Measurements from ENCODE around the gene WBP2.

WBP2 gene

DNA sequence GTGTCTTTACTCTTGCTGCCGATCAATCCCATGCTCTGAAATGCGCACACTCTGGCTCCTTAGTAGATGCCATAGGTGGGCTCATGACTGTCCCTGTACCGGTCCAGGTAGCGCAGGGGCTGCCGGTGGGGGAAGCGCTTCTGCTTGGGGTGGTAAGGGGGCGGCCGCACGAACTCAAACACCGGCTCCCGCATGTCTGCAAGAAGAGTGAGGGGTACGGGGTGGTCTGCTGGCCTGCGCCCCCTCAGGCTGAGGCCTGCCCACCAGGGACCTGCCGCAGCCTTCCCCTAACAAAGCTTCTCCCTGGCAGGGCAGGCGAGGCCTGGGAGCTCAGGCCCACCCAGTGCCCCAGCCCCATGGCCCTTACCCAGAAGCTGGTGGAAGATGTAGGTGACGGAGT is 43.7 kb upstream of the WBP2 start:
- TF ChIP-seq, protein P1, sequence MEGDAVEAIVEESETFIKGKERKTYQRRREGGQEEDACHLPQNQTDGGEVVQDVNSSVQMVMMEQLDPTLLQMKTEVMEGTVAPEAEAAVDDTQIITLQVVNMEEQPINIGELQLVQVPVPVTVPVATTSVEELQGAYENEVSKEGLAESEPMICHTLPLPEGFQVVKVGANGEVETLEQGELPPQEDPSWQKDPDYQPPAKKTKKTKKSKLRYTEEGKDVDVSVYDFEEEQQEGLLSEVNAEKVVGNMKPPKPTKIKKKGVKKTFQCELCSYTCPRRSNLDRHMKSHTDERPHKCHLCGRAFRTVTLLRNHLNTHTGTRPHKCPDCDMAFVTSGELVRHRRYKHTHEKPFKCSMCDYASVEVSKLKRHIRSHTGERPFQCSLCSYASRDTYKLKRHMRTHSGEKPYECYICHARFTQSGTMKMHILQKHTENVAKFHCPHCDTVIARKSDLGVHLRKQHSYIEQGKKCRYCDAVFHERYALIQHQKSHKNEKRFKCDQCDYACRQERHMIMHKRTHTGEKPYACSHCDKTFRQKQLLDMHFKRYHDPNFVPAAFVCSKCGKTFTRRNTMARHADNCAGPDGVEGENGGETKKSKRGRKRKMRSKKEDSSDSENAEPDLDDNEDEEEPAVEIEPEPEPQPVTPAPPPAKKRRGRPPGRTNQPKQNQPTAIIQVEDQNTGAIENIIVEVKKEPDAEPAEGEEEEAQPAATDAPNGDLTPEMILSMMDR (IDR thresholded peaks at IDR 0.05; ENCODE audit: low read depth, low read length) = no peak
- H3K4me3 ChIP-seq (ENCODE audit: low read depth, low read length) = no peak overlapping the region

DNA sequence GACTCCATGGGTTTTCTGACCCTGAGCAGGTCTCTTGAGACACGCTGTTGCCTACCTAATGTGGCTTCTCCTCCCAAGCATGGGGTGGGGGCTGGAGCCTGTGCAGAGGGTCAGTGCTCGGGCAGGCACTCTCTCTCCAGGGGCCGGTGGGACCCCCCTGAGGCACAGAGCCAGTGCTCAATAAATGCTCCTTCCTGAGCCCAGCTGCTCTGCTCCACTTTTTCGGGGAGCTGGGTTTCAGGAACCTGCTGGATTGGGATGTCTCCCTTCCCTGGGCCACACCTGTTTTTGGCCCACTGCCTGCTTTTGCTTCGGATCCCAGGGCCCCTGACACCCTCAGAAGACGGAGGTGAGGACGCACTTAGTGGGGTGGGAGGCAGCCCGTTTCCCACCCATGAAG is 42.9 kb upstream of the WBP2 start:
- no peak overlapping the region for H3K4me3 ChIP-seq (ENCODE audit: low read depth, low read length)
- TF ChIP-seq, protein P1 (IDR thresholded peaks at IDR 0.05; ENCODE audit: low read depth, low read length) = no peak

DNA sequence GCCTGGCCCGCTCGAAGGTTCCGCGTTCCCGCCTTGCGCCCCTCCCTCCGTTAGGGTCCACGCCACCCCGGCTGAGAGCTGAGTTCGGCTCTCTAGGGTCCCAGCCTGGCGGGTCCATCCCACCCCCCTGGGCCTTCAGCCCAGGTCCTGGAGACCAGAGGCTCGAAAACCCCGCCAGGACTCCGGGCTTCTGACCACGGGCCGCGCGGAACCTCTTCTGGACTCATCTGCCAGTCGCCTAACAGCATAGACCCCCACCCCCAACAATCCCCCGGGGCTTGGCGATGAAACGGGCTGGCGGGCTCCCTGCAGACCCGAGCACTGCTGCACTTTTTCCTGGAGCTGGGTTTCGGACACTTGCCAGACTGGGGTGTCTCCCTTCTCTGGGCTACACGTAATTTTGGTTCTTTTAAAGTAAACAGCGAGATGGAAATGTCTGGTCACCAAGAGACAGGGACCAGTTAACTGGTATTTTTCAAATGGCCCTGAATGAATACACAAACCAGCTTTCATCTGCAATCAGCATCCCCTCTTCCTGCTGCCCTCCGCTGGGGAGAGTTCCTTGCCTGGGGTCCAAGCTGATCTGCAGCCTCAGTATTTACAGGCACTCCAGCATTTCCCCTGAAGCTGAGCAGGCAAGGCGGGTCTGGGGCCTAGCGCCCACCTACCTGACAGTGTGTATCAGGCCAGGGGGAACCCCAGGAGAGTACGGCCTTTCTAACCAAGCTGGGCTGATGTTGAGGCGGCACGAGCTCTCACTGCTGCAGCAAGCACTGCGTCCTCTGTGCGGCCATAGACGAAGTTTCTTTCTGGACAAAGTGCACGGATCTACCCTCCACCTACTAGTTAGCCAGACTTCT is 42.3 kb upstream of the WBP2 start:
- H3K4me3 ChIP-seq (ENCODE audit: low read depth, low read length) = peak overlapping the region; percentile 68
- TF ChIP-seq, protein P1 (IDR thresholded peaks at IDR 0.05; ENCODE audit: low read depth, low read length) = no peak

DNA sequence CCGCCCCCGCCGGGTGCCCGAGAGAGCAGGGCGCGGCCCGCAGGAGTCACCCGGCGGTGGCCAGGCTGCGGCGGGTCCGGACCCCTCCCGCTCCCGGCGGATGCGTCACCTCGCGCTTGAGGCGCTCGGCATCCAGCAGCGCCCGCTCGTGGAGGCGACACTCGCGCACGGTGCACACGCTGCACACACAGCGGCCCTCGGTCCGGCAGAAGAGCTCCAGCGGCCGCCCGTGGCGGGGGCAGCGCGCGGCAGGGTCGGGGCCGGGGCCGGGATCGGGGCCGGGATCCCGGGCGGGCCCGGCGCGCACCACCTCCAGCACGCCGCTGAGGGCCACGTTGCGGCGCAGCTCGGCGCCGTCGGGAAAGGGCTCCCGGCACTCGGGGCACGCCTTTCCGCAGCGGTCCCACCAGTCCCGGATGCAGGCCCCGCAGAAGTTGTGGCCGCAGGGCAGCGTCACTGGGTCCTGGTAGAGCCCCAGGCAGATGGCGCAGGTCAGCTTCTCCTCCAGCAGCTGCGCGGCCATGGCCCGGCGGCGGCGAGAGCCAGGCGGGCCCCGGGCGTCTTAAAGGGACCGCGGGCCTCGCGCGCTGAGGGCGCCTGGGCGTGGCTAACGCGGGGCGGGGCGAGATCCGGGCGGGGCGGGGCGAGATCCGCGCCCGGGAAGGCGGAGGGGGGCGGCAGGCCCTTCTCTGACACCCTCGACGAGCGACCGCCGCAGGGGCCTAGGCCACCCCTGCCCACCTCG is 41.5 kb upstream of the WBP2 start, which contains the start of gene TRIM65:
TRIM65 (minus strand) TSS at position 537 of the 745 bp plus-strand sequence; CDS start at position 523, 14 bp downstream.
- TF ChIP-seq, protein P1 (IDR thresholded peaks at IDR 0.05; ENCODE audit: low read depth, low read length) = no peak

DNA sequence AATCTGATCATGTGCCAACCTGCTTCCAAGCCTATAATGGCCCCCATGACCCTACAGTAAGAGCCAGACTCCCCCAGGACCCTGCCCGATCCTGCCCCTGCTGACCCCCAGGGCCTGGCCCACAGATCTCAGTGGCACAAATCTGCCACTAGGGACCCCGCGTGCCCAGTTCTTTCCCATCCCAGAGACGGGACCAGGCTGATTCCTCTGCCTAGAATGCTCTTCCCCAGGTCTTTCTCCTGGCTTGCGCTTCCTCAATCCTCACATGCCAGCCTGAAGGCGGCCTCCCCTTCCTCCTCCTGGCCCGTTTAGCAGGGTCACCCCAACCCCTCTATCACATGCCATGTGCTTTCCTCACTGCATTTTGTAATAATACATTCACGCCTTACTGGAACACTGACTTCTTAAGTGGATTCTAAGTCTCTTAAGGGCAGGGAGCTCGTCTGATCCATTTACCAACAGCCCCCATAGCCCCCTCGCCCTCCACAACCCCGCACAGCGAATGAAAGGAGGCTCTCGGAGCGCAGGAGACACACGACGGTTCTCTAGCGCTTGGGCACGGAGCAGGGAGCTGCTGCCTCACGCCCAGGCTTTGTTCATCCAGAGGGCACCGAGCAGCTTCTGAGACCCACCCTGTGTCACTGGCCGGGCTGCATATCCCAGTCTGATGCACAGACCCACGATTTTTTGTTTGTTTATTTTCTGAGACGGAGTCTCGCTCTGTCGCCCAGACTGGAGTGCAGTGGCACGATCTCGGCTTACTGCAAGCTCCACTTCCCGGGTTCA is 40.4 kb upstream of the WBP2 start:
- TF ChIP-seq, protein P1 (IDR thresholded peaks at IDR 0.05; ENCODE audit: low read depth, low read length) = no peak; the same call in 1 of the 2 replicates
- H3K4me3 ChIP-seq (ENCODE audit: low read depth, low read length) = peak overlapping the region; percentile 68

More for the DNA sequence above, 41.5 kb upstream of the WBP2 start, which contains the start of gene TRIM65:
- peak within 1 kb of the TSS; percentile 68 for H3K4me3 ChIP-seq (ENCODE audit: low read depth, low read length)

DNA sequence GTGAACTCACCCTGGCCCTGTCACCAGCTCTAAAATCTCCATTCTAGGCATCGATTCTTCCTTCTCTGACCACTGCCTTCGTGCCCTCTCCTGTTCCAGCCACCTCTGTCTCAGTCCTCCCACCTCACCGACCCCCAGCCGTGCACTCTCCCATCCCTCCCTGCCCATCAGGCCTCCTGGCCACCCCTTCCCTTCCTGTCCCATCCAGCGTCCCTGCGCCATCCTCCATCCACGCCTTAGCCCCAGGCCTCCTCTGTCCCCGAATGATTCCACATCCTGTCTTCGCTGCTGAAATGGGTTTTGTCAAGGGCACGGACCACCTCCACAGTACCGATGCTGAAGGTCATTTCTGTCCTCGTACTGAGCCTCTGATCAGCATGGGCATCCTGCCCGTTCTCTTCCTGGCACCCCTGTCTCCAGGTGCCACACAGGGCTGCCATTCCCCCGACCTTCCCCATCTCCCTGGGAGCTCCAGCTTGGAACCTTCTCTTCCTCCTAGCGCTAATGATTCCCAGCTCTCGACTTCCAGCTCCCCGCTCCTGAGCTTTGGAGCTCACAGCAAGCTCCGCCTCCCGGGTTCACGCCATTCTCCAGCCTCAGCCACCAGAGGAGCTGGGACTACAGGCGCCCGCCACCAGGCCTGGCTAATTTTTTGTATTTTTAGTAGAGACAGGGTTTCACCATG is 39.1 kb upstream of the WBP2 start:
- H3K4me3 ChIP-seq (ENCODE audit: low read depth, low read length) = no peak overlapping the region
- TF ChIP-seq, protein P1 (IDR thresholded peaks at IDR 0.05; ENCODE audit: low read depth, low read length) = no peak

Data from WI38 (cell line).